Ovary (tissue), 9 donors: ENCODE measurements around the gene SH3PXD2A. TPM values are rescaled to one million over a fixed set of nuclear protein-coding genes. Genes with fewer than 3 reads are reported as not detected.

Source experiments
- DNase-seq, 5 donors: peaks; one replicate each; pipeline ENCODE4 v3.0.0-alpha.2; 2019 to 2020
- H3K27ac ChIP-seq, 2 donors: fragments of 200-600 bp; one replicate each; pipeline versions ENCODE4 v1.5.1 to v1.8.0; 2019 to 2022
- H3K27me3 ChIP-seq: fragments of 200-600 bp; one replicate; pipeline ENCODE4 v1.8.0; 2022
- H3K36me3 ChIP-seq: fragments of 200-600 bp; sonication (generic); one replicate; pipeline ENCODE4 v1.5.1; 2019
- H3K4me1 ChIP-seq: one replicate; pipeline ENCODE4 v1.8.1; 2013; ENCODE audit warnings: mild to moderate bottlenecking, moderate library complexity; ENCODE audit not compliant: insufficient read depth
- H3K4me3 ChIP-seq: fragments of 200-600 bp; sonication (generic); one replicate; pipeline ENCODE4 v1.5.1; 2017
- H3K9me3 ChIP-seq, 2 donors: fragments of 200-600 bp in 1 of 2; sonication (generic) in 1 of 2; one replicate each; pipeline versions ENCODE4 v1.5.1 to v1.8.1; 2013 to 2019; ENCODE audit warnings: mild to moderate bottlenecking in 1 of 2, moderate library complexity in 1 of 2
- EP300 ChIP-seq: sonication (generic); formaldehyde crosslinking; IDR thresholded peaks from one replicate; pipeline ENCODE4 v1.6.1; 2017; ENCODE audit warnings: antibody characterized with exemption
- POLR2A ChIP-seq: fragments of 450-650 bp; IDR thresholded peaks from one replicate; pipeline ENCODE4 v1.6.1; 2017; ENCODE audit warnings: antibody characterized with exemption, mild to moderate bottlenecking, moderate library complexity
- WGBS, 3 donors: extraction: QIAGEN DNeasy Blood & Tissue Kit in 1 of 3; methylation state at CpG; one replicate each; pipeline versions ENCODE4 v1.1.5 to v1.1.7; 2013 to 2017; 5-methylcytosine and 5-hydroxymethylcytosine counted together
- intact Hi-C, 4 donors: fragments of 100-400 bp; cut with DNase I; formaldehyde crosslinking; loops; one replicate each; pipeline versions ENCODE4 v1.11.0 to v1.15.1; 2022 to 2023
- polyA plus RNA-seq, 2 donors: library from polyadenylated mRNA; stranded (reverse); fragments of 200-250 nt in 1 of 2; fragments of 350-450 nt in 1 of 2; fragmentation: Illumina TruSeq in 1 of 2; extraction: RNeasy Lipid Tissue Mini Kit (QIAGEN cat#74804) in 1 of 2; gene quantifications; one replicate each; pipeline ENCODE4 v1.2.3, GENCODE V29; 2013 to 2014
- total RNA-seq, 7 donors: library from RNA; depleted of rRNA in 2 of 7; stranded (reverse); fragments of >200 nt in 2 of 7; fragmentation: NEBNext Ultra II Directional in 3 of 7; extraction: Animal tissue kit (Norgen Biotek cat#: 25700) in 3 of 7; gene quantifications; one replicate each; pipeline versions ENCODE4 v1.1.0 to v1.2.4, GENCODE V29; 2016 to 2023
- TF ChIP-seq, protein P1 (sequence below), 3 donors: fragments of 450-650 bp in 2 of 3; fragments of 200-600 bp in 1 of 3; IDR thresholded peaks; one replicate each; pipeline versions ENCODE4 v1.5.1 to v1.8.0; 2016 to 2022; ENCODE audit warnings: antibody characterized with exemption in 3 of 3, mild to moderate bottlenecking in 1 of 3
- donor health status: DM: no; HTN: no; CAD: no; lungs with moderate emphysema.
- donor health status: DM: no; HTN: no; CAD: no.
- donor health status: Bipolar disorder and iron deficiency.
- donor health status: DM: yes; HTN: yes; CAD: no.
- donor health status: DM: no; HTN: no; CAD: no.
- donor health status: DM: yes; HTN: yes; CAD: no.

Gene SH3PXD2A
- total and polyA plus RNA-seq, 9 donors, result 15.3 to 82.9 (median 52.2) TPM

DNA sequence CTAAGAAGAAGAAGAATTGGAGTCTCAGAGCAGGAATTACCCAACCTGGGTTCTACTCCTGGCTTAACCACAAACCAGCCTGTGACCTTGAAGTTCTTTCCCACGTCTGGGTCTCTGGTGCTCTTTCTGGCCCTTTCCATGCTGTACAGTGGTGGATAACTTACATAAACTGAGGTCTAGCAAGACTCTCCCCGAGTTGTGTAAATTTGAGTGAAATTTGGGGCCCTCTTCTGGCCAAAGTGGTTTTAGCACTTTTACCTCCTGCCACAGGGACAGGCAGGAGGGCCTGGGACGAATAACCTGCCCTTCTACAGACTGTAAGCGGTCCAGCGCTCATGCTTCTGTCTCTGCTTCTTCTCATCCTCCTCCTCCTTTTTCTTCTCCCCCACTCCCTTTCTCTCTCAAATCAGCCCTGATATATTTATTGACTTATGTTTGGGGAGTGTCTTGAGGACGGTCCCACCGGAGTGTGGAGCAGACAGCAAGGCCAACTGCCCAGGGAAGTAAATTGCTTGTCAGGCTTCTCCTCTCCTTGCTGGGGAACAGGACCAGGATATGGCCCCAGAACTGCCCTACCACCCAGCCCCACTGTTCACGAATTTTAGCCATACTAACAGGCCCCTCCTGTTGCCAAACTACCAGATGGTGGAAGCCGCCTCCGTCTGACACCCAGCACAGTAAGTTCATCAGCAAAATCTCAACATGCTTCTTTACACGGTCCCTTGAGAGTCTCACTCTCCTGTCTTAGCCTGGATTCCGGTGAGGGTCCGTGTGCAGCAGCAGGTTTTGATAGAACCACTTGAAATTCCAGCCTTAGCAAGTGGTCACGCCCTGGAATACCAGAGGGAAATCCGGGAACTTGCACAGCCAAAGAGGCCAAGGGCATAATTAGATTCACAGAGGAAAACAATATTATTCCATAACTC is 4.0 kb upstream of the SH3PXD2A start:
- Histone ChIP-seq H3K9me3 (no peaks in the 10 kb centered on the region), H3K27ac (no peak overlapping the region), H3K27me3 (no peaks in the 10 kb centered on the region), H3K4me1 (no peaks in the 10 kb centered on the region), H3K36me3 (no peaks in the 10 kb centered on the region), H3K4me3 (no peak overlapping the region)
- WGBS, 3 donors, result 51 to 53% (median 51%) methylated on average over 15 of the region's 15 CpGs
- peak in 4 of 5 donors; percentile 56 to 79 (median 62) for DNase-seq
- intact Hi-C loops, result loop anchor here (2.0 to 10.0 kb wide), 2 partner anchors 85 to 147 kb away; no protein-coding TSS in a partner anchor
- TF ChIP-seq, protein P1, sequence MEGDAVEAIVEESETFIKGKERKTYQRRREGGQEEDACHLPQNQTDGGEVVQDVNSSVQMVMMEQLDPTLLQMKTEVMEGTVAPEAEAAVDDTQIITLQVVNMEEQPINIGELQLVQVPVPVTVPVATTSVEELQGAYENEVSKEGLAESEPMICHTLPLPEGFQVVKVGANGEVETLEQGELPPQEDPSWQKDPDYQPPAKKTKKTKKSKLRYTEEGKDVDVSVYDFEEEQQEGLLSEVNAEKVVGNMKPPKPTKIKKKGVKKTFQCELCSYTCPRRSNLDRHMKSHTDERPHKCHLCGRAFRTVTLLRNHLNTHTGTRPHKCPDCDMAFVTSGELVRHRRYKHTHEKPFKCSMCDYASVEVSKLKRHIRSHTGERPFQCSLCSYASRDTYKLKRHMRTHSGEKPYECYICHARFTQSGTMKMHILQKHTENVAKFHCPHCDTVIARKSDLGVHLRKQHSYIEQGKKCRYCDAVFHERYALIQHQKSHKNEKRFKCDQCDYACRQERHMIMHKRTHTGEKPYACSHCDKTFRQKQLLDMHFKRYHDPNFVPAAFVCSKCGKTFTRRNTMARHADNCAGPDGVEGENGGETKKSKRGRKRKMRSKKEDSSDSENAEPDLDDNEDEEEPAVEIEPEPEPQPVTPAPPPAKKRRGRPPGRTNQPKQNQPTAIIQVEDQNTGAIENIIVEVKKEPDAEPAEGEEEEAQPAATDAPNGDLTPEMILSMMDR (IDR thresholded peaks at IDR 0.05), result peak; percentile 57 to 78 (median 77)
- TF ChIP-seq EP300, result no peak
- TF ChIP-seq POLR2A, result peak; percentile 14

DNA sequence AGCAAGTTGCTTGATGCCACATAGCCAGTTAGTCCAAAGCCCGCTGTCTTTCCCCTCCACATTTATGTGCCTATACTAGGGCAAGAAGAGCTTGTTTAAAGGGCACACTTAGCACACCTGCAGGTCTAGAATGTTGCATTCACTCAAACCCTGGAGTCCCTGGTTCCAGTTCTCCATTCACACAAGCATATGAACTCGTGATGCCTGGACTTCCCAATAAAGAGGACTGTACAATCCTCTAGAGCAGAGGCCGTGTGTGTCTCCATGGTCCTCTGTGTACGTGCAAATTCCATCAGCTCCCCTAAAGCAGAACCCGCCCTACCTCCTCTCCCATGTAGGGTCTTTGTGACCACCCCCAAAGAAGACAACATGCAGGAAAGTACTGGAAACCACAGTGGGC is 3.0 kb upstream of the SH3PXD2A start:
- Histone ChIP-seq H3K36me3 (no peaks in the 10 kb centered on the region), H3K4me3 (no peak overlapping the region), H3K4me1 (peaks cover 6% of the 10 kb centered on the region), H3K9me3 (no peaks in the 10 kb centered on the region), H3K27ac (no peak overlapping the region), H3K27me3 (no peaks in the 10 kb centered on the region)
- intact Hi-C loops, result loop anchor here (2.0 to 10.0 kb wide), 2 partner anchors 84 to 146 kb away; no protein-coding TSS in a partner anchor
- no peak for DNase-seq
- TF ChIP-seq, protein P1 (IDR thresholded peaks at IDR 0.05), result no peak
- no peak for TF ChIP-seq EP300
- TF ChIP-seq POLR2A, result no peak
- 89 to 92% (median 89%) methylated on average over 5 of the region's 5 CpGs for WGBS, 3 donors

DNA sequence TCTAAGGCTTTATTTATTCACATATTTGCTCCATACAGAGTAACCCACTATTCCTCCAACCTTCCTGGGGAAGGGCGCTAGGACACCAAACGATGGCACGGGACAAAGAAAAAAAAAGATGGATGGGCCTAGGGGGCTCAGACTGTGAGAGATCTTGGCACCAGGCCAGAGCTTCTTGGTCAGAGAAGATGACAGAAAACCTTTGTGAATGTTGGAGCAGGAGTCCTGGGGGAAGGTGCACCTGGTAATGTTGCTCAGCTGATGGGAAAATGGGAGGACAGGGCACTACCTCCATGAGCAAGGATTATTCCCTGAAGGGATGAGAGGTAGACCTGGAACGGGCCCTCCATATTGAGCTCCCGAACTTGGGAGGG is 1.4 kb upstream of the SH3PXD2A start:
- Histone ChIP-seq H3K27ac (no peak overlapping the region), H3K36me3 (no peaks in the 10 kb centered on the region), H3K4me1 (peaks cover 13% of the 10 kb centered on the region), H3K27me3 (no peaks in the 10 kb centered on the region), H3K9me3 (no peaks in the 10 kb centered on the region), H3K4me3 (no peak overlapping the region)
- TF ChIP-seq EP300 (no peak), POLR2A (no peak)
- TF ChIP-seq, protein P1 (IDR thresholded peaks at IDR 0.05), result no peak
- 88 to 92% (median 90%) methylated on average over 5 of the region's 5 CpGs for WGBS, 3 donors
- intact Hi-C loops, result loop anchor here in 1 of 4 donors (10.0 kb wide), 1 partner anchor 82 kb away; no protein-coding TSS in a partner anchor
- DNase-seq, result peak in 1 of 5 donors; percentile 47

DNA sequence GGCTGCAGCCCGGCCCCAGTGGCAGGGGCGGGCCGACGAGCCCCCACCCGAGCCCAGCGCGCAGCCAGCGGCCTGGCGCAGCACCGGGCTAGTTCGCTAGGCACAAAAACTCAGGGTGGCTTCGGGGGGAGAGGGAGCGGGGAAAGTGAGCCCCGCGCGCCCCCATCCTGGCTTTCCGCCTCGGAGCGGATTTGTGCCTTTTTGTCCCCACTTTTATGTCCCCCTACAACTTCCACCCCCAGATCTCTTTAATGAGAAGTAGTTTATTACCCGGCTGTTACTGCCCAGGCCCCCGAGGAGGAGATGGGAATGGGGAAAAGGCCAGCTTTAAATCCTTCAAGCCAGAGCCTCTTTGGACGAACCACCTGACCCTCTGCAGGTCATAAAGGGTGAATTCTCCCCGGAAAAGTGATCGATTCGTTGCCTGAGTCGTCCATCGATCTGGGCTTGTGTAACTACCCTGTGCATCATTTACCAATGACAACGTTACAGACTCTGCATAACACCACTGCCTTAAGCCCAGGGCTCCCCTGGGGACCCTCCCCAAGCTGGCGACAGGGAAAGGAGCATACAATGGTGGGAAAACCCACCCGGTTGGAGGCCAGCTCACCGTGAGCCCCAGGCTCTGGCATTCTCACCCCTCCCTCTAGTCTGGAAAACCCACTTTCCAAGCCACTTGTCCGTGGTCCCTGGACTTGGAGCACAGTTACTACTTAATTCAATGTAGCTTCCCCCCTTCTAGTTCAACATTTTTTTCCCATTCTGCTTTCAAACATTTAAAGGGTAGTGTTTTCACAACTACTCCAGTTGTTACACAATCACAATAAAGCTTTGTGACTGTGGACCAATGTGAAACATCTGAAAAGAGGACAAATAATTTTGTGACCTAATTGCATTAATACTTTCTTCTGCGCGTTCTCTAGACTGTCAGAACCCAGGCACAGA is 748 bp upstream of the SH3PXD2A start:
- 14 to 20% (median 17%) methylated on average over 34 of the region's 34 CpGs for WGBS, 3 donors
- intact Hi-C loops, result loop anchor here in 1 of 4 donors (10.0 kb wide), 1 partner anchor 81 kb away; no protein-coding TSS in a partner anchor
- H3K4me1 ChIP-seq, result peaks cover 16% of the 10 kb centered on the region
- no peaks in the 10 kb centered on the region for H3K27me3 ChIP-seq
- no peaks in the 10 kb centered on the region for H3K36me3 ChIP-seq
- TF ChIP-seq, protein P1 (IDR thresholded peaks at IDR 0.05), result no peak
- TF ChIP-seq POLR2A, result no peak
- TF ChIP-seq EP300, result no peak
- H3K4me3 ChIP-seq, result peak overlapping the region; percentile 66
- no peak for DNase-seq
- H3K9me3 ChIP-seq, result no peaks in the 10 kb centered on the region
- peak overlapping the region; percentile 82 to 83 for H3K27ac ChIP-seq
